ENCODE results near the gene DSTYK.

DSTYK gene

DNA sequence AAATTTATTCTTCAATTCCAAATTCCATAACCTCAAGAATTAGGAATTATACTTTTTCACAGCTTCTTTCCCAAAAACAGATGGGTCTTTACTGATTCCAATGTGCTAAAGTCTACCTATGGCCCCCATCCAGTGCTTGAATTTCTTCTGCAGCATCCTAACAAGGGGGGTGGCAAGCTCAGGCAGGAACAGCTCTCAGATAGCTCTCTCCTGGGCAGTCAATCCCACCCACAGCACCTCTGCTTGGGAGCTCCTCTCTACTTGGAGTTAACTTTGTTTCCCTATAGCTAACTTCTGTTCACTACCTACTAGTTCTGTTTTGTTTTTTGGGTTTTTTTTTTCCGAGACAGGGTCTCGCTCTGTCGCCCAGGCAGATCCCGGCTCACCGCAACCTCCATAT lies 101.8 kb downstream of the DSTYK start:
- TF ChIP-seq, protein P1, sequence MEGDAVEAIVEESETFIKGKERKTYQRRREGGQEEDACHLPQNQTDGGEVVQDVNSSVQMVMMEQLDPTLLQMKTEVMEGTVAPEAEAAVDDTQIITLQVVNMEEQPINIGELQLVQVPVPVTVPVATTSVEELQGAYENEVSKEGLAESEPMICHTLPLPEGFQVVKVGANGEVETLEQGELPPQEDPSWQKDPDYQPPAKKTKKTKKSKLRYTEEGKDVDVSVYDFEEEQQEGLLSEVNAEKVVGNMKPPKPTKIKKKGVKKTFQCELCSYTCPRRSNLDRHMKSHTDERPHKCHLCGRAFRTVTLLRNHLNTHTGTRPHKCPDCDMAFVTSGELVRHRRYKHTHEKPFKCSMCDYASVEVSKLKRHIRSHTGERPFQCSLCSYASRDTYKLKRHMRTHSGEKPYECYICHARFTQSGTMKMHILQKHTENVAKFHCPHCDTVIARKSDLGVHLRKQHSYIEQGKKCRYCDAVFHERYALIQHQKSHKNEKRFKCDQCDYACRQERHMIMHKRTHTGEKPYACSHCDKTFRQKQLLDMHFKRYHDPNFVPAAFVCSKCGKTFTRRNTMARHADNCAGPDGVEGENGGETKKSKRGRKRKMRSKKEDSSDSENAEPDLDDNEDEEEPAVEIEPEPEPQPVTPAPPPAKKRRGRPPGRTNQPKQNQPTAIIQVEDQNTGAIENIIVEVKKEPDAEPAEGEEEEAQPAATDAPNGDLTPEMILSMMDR (IDR thresholded peaks at IDR 0.05): no peak
- Histone ChIP-seq H3K4me3 (ENCODE audit: low read depth, low read length) (no peak overlapping the region), H3K9ac (no peak overlapping the region), H3K27ac (no peak overlapping the region), H3K27me3 (ENCODE audit: control insufficient read depth, insufficient read depth, low read length) (no peaks in the 10 kb centered on the region), H3K36me3 (ENCODE audit: control insufficient read depth, insufficient read depth, low read length) (no peaks in the 10 kb centered on the region), H3K4me1 (no peaks in the 10 kb centered on the region), H2AFZ (no peak overlapping the region), H3K9me3 (ENCODE audit: control insufficient read depth, low read length) (no peaks in the 10 kb centered on the region), H3K79me2 (no peaks in the 10 kb centered on the region), H3K4me2 (ENCODE audit: low read length) (no peak overlapping the region)

DNA sequence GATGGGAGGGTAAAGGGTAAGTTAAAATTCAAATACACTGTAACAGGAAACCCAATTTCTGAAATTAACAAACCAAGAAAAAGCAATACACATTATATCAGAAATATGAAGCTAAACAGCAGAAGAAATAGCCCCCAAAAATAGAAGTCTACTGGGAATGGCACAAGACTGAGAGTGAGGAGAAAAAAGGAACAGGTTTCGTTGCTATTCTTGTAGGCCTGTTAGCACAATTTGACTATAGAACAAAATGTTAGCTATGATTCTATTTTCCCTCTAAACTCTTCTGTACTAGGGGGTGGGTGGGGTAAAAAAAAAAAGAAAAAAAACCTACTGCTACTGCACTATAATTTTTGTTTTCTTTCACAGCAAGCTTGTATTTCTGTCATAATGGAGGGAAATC lies 102.2 kb downstream of the DSTYK start:
- Histone ChIP-seq H3K36me3 (ENCODE audit: control insufficient read depth, insufficient read depth, low read length) (no peaks in the 10 kb centered on the region), H3K4me1 (no peaks in the 10 kb centered on the region), H3K27ac (no peak overlapping the region)

DNA sequence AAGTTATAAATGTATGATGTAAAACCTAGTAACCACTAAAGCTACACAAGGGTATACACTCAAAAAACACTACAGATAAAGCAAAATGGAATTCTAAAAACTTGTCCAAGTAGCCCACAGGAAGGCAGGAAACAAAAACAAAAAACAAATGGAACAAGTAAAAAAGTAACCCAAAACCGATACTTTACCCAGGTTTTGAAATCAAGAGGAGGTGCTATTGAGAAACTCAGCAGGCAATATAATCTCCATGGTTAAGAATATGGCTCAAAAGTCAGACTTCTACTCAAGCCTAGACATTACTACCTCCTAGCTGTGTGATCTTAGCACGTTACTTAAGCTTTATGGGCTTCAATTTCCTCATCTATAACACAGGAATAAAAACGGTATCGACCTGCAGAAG lies 103.0 kb downstream of the DSTYK start:
- no peaks in the 10 kb centered on the region for H3K79me2 ChIP-seq
- no peaks in the 10 kb centered on the region for H3K27me3 ChIP-seq (ENCODE audit: control insufficient read depth, insufficient read depth, low read length)
- TF ChIP-seq, protein P1 (IDR thresholded peaks at IDR 0.05): no peak
- H2AFZ ChIP-seq: no peak overlapping the region
- H3K9me3 ChIP-seq (ENCODE audit: control insufficient read depth, low read length): no peaks in the 10 kb centered on the region
- H3K4me2 ChIP-seq (ENCODE audit: low read length): no peak overlapping the region
- no peak overlapping the region for H3K4me3 ChIP-seq (ENCODE audit: low read depth, low read length)
- H3K36me3 ChIP-seq (ENCODE audit: control insufficient read depth, insufficient read depth, low read length): no peaks in the 10 kb centered on the region
- H3K27ac ChIP-seq: no peak overlapping the region
- H3K4me1 ChIP-seq: no peaks in the 10 kb centered on the region
- no peak overlapping the region for H3K9ac ChIP-seq

More for the DNA sequence above, 102.2 kb downstream of the DSTYK start:
- Histone ChIP-seq H3K9me3 (ENCODE audit: control insufficient read depth, low read length) (no peaks in the 10 kb centered on the region), H3K4me2 (ENCODE audit: low read length) (no peak overlapping the region), H3K79me2 (no peaks in the 10 kb centered on the region), H3K9ac (no peak overlapping the region), H3K27me3 (ENCODE audit: control insufficient read depth, insufficient read depth, low read length) (no peaks in the 10 kb centered on the region), H2AFZ (no peak overlapping the region), H3K4me3 (ENCODE audit: low read depth, low read length) (no peak overlapping the region)
- TF ChIP-seq, protein P1 (IDR thresholded peaks at IDR 0.05): no peak

DNA sequence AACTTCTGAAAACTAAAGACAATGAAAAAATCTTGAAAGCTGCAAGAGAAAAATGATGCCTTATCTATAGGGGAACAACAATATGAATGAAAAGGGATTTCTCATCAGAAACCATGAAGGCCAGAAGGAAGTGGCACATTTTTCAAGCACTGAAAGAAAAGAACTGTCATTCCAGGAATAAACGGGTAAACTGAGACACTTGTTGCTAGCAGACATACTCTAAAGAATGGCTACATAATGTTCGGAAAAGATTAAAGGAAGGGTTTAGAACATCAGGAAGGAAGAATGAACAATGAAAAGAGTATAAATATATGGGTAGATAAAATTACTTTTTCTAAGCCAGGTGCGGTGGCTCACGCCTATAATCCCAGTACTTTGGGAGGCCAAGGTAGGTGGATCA lies 104.2 kb downstream of the DSTYK start:
- H3K4me2 ChIP-seq (ENCODE audit: low read length): no peak overlapping the region
- no peak overlapping the region for H3K27ac ChIP-seq
- H3K9me3 ChIP-seq (ENCODE audit: control insufficient read depth, low read length): no peaks in the 10 kb centered on the region
- no peaks in the 10 kb centered on the region for H3K36me3 ChIP-seq (ENCODE audit: control insufficient read depth, insufficient read depth, low read length)
- TF ChIP-seq, protein P1 (IDR thresholded peaks at IDR 0.05): no peak
- H3K4me1 ChIP-seq: no peaks in the 10 kb centered on the region
- H2AFZ ChIP-seq: no peak overlapping the region
- H3K27me3 ChIP-seq (ENCODE audit: control insufficient read depth, insufficient read depth, low read length): no peaks in the 10 kb centered on the region
- no peaks in the 10 kb centered on the region for H3K79me2 ChIP-seq
- H3K9ac ChIP-seq: no peak overlapping the region
- no peak overlapping the region for H3K4me3 ChIP-seq (ENCODE audit: low read depth, low read length)

DNA sequence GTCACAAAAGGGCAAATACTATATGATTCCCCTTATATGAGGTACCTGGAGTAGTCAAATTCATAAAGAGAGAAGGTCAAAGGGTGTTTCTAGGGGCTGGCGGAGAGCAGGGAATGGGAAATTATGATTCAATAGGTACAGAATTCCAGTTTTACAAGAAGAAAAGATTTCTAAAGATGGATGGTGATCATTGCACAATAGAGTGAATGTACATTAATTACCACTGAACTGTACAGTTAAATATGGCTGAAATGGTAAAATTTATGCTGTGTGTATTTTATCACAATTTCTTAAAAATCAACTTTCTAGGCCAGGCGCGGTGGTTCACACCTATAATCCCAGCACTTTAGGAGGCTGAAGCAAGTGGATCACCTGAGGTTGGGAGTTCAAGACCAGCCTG lies 109.1 kb downstream of the DSTYK start:
- Histone ChIP-seq H3K79me2 (no peaks in the 10 kb centered on the region), H3K4me2 (ENCODE audit: low read length) (no peak overlapping the region), H3K27me3 (ENCODE audit: control insufficient read depth, insufficient read depth, low read length) (no peaks in the 10 kb centered on the region), H3K36me3 (ENCODE audit: control insufficient read depth, insufficient read depth, low read length) (no peaks in the 10 kb centered on the region), H3K4me1 (no peaks in the 10 kb centered on the region), H3K9me3 (ENCODE audit: control insufficient read depth, low read length) (no peaks in the 10 kb centered on the region), H2AFZ (no peak overlapping the region), H3K9ac (no peak overlapping the region), H3K4me3 (ENCODE audit: low read depth, low read length) (no peak overlapping the region), H3K27ac (no peak overlapping the region)
- TF ChIP-seq, protein P1 (IDR thresholded peaks at IDR 0.05): no peak

Measured in parathyroid adenoma (tissue), 2 donors.